ENCODE results near the gene UNC13C. TPM values are rescaled to one million over a fixed set of nuclear protein-coding genes. Genes with fewer than 3 reads are reported as not detected.

The UNC13C gene
- total RNA-seq, 4 donors from 2014 or later, result 0.21 to 16.8 TPM; not detected in 2

DNA sequence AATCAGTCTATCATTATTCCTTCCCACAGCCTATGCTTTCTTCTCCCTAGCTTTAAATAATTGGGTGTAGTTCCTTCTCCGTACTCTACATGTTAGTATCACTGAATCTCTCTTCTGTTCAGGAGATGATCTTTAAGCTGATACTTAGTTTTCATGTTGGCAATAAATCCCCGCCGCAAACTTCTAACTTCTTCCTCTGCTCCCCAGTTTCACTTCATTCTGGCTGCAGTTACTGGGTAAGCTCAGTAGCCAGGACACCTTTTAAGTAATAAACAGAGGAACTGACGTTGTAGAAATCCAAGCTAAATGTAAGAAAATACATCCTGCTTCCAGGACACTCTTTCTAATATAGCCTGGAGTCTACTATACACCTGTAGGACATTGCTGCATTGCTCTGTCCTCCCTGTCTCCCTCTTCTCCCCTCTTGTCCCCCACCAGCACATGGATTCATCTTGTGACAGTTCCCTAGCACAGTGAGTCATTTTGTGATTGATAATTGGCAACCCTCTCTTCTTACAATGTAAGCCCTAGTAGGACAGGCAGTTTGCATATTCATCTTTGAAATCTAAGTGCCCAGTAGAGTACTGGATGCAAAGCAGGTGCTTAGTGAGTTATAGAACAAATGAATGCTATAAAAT is 598.2 kb downstream of the UNC13C start:
- intact Hi-C loops (cut with DNase I; ENCODE audit: low total_unique reads), result no loop called here
- H3K9me3 ChIP-seq, result no peaks in the 10 kb centered on the region

DNA sequence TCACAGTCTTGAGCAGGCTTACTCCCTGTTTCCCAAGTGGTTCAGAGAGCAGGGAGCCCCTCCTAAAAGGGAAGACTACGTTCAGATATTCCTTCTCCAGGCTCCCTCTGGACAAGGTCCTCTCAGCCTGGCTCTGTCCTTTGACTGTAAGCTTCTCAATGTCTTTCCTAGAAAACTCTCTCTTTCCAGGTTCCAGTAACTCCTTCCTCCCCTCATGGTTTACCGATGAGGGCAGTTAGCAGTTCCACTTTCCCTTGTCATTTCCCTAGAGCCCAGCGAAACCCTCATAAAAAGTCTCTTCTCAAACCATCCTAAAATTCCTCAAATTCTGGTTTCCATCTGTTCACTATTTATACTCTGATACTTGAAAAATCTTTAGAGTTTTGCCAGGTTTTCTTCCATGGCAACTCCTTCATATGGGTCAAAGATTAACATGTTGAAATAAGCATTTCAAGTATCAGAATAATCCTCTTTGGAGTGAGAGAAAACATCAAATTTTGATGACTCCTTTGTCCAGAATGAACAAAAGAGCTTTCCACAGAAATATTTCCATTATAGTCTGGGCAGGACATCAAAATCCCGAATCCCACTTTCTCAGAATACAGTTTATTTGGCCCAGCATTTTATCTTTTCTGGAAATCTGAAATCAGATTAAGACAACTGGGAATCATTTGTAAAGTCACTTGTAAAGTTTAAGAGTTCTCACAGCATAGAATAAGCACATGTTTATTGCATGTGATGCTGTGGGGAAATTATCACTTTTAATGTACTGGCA is 599.4 kb downstream of the UNC13C start:
- Histone ChIP-seq H3K27ac (no peak overlapping the region), H3K4me3 (no peak overlapping the region), H3K9me3 (no peaks in the 10 kb centered on the region), H3K27me3 (no peaks in the 10 kb centered on the region), H3K4me1 (no peaks in the 10 kb centered on the region), H3K36me3 (no peaks in the 10 kb centered on the region)
- intact Hi-C loops (cut with DNase I; ENCODE audit: low total_unique reads), result no loop called here
- DNase-seq, result no peak
- TF ChIP-seq, protein P1, sequence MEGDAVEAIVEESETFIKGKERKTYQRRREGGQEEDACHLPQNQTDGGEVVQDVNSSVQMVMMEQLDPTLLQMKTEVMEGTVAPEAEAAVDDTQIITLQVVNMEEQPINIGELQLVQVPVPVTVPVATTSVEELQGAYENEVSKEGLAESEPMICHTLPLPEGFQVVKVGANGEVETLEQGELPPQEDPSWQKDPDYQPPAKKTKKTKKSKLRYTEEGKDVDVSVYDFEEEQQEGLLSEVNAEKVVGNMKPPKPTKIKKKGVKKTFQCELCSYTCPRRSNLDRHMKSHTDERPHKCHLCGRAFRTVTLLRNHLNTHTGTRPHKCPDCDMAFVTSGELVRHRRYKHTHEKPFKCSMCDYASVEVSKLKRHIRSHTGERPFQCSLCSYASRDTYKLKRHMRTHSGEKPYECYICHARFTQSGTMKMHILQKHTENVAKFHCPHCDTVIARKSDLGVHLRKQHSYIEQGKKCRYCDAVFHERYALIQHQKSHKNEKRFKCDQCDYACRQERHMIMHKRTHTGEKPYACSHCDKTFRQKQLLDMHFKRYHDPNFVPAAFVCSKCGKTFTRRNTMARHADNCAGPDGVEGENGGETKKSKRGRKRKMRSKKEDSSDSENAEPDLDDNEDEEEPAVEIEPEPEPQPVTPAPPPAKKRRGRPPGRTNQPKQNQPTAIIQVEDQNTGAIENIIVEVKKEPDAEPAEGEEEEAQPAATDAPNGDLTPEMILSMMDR (IDR thresholded peaks at IDR 0.05), result no peak
- no peak for TF ChIP-seq POLR2A (IDR thresholded peaks at IDR 0.05)

More for the DNA sequence above, 598.2 kb downstream of the UNC13C start:
- H3K4me3 ChIP-seq, result no peak overlapping the region
- no peak overlapping the region for H3K27ac ChIP-seq
- TF ChIP-seq, protein P1 (IDR thresholded peaks at IDR 0.05), result no peak
- no peak for TF ChIP-seq POLR2A (IDR thresholded peaks at IDR 0.05)
- H3K27me3 ChIP-seq, result no peaks in the 10 kb centered on the region
- DNase-seq, result no peak
- H3K4me1 ChIP-seq, result no peaks in the 10 kb centered on the region
- no peaks in the 10 kb centered on the region for H3K36me3 ChIP-seq

DNA sequence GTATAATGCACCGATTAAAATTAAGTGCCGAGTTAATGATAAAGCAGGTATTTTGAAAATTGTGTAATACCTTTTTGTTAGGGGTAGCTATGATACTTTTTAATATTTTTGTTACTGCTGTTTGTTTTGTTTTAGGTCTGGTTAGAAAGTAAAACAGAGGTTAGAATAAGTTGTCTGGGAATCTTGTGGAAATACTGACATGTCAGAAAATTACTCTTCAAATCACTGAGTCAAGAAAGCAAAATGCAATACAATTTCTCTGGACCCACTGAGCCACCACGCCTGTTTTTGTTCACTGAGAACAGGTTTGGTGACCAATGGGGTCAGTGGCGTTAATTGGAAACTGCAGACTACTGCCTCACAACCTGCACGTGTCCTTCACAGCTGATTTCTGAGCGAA is 601.6 kb downstream of the UNC13C start:
- Histone ChIP-seq H3K9me3 (no peaks in the 10 kb centered on the region), H3K4me1 (no peaks in the 10 kb centered on the region), H3K4me3 (no peak overlapping the region), H3K27ac (no peak overlapping the region), H3K36me3 (no peaks in the 10 kb centered on the region), H3K27me3 (no peaks in the 10 kb centered on the region)
- no peak for DNase-seq
- intact Hi-C loops (cut with DNase I; ENCODE audit: low total_unique reads), result no loop called here
- TF ChIP-seq, protein P1 (IDR thresholded peaks at IDR 0.05), result no peak
- TF ChIP-seq POLR2A (IDR thresholded peaks at IDR 0.05), result no peak

DNA sequence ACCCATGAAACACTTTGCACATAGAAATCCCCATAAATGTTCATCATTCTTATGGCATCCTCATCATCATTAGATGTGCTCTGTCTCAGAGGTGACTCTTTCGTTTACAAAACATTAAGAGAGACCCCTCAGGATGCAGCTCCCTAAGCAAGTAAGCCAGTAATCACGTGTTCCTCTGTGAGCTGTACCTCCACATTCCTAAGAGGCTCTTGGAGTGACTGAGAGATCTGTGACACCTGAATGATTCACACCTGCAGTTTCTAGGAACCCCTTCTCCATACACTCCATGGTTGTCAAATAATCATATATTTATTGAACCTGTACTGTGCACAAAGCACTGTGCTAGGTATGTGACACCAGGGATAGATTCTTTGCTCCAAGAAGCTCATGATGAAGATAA is 602.4 kb downstream of the UNC13C start:
- H3K4me1 ChIP-seq, result no peaks in the 10 kb centered on the region

More for the DNA sequence above, 602.4 kb downstream of the UNC13C start:
- Histone ChIP-seq H3K27me3 (no peaks in the 10 kb centered on the region), H3K36me3 (no peaks in the 10 kb centered on the region), H3K4me3 (no peak overlapping the region), H3K27ac (no peak overlapping the region), H3K9me3 (no peaks in the 10 kb centered on the region)
- no peak for DNase-seq
- intact Hi-C loops (cut with DNase I; ENCODE audit: low total_unique reads), result no loop called here
- no peak for TF ChIP-seq POLR2A (IDR thresholded peaks at IDR 0.05)
- TF ChIP-seq, protein P1 (IDR thresholded peaks at IDR 0.05), result no peak
